Measurements from ENCODE around the gene FKBP10.

FKBP10 gene

DNA sequence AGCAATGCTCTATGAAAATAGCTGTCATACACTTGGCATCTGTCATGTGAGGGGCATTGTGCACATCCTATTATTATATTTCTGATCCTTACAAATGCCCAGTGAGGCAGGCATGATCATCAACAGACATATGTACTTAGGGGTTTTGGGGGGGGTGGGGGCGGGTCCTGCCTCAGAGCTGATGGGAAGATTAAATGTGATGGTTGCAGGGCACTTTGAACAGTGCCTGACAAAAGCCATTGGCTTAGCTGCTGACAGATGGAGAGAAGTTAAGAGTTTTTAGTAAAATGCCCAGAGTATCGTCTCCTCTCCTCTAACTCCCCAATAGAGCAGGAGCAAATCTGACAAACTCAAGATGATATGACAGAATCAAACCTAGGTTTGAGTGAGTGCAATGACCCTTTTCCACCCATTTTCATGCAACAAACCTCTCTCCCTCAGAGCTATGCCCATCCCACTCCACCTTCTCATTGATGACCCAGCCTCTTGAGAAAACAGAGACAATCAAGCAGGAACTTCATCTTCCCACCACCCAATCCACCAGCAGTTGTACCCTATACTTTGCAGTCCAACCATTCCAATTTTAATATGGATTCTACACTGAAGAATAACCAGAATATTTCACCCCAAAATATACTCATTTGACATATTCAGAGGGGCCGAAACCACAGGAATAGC is 47.6 kb downstream of the FKBP10 start:
- TF ChIP-seq, protein P1, sequence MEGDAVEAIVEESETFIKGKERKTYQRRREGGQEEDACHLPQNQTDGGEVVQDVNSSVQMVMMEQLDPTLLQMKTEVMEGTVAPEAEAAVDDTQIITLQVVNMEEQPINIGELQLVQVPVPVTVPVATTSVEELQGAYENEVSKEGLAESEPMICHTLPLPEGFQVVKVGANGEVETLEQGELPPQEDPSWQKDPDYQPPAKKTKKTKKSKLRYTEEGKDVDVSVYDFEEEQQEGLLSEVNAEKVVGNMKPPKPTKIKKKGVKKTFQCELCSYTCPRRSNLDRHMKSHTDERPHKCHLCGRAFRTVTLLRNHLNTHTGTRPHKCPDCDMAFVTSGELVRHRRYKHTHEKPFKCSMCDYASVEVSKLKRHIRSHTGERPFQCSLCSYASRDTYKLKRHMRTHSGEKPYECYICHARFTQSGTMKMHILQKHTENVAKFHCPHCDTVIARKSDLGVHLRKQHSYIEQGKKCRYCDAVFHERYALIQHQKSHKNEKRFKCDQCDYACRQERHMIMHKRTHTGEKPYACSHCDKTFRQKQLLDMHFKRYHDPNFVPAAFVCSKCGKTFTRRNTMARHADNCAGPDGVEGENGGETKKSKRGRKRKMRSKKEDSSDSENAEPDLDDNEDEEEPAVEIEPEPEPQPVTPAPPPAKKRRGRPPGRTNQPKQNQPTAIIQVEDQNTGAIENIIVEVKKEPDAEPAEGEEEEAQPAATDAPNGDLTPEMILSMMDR (IDR thresholded peaks at IDR 0.05): no peak
- H3K27ac Mint-ChIP-seq: peak overlapping the region; percentile 73

DNA sequence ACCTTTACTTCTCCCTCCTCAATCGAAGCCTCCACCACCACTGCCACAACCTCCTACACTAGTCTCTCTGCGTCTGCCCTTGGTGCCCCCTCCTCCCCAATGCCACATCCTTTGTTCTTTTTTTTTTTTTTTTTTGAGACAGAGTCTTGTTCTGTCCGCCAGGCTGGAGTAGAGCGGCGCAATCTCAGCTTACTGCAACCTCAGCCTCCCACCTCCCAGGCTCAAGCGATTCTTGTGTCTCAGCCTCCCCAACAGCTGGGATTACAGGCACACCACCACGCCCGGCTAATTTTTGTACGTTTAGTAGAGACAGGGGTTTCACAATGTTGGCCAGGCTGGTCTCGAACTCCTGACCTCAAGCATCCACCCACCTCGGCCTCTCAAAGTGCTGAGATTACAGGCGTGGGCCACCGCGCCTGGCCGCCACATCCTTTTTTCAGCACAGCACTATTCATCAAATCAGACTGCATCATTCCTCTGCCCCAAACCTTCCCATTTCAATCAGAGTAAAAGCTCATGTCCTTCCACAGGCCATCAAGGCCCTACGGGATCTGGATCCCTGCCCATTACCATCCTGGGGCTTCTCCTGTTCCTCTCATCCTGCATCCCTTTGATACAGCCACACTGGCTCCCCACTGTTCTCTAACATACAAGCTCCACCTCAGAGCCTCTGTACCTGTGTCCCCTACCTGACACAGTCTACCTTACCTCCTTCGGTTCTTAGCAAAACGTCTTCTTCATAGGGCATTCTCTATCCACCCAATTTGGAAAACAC is 50.5 kb downstream of the FKBP10 start:
- Mint-ChIP-seq H3K36me3 (ENCODE audit: low read depth) (peaks cover 21% of the 10 kb centered on the region), H3K4me3 (no peak overlapping the region), H3K4me1 (peaks cover 34% of the 10 kb centered on the region), H3K9me3 (no peaks in the 10 kb centered on the region), H3K27me3 (ENCODE audit: low read depth, poor library complexity) (peaks cover 3% of the 10 kb centered on the region), H3K27ac (no peak overlapping the region)
- no peak for DNase-seq
- TF ChIP-seq, protein P1 (IDR thresholded peaks at IDR 0.05): no peak

More for the DNA sequence above, 47.6 kb downstream of the FKBP10 start:
- H3K4me3 Mint-ChIP-seq: no peak overlapping the region
- DNase-seq: no peak
- H3K27me3 Mint-ChIP-seq (ENCODE audit: low read depth, poor library complexity): peaks cover 3% of the 10 kb centered on the region
- peaks cover 6% of the 10 kb centered on the region for H3K36me3 Mint-ChIP-seq (ENCODE audit: low read depth)
- H3K4me1 Mint-ChIP-seq: peaks cover 31% of the 10 kb centered on the region
- no peaks in the 10 kb centered on the region for H3K9me3 Mint-ChIP-seq

DNA sequence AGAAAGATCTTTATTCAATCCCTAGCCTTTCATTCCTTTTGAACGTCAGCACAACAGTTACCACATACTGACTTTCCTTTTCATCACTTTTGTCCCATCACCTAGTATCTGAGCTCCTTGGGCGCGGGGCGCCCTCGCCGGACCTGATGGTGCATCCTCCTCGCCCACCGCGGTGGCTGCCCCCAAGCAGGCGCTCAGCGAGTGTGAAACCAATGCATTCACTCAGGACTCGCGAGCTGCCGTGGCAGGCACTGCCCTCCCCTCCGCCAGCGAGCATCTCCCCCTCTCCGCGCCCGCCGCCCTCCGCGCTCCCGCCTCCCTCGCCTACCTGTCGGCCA is 51.7 kb downstream of the FKBP10 start:
- peaks cover 3% of the 10 kb centered on the region for H3K27me3 Mint-ChIP-seq (ENCODE audit: low read depth, poor library complexity)
- no peak overlapping the region for H3K4me3 Mint-ChIP-seq
- DNase-seq: no peak
- H3K4me1 Mint-ChIP-seq: peaks cover 30% of the 10 kb centered on the region
- TF ChIP-seq, protein P1 (IDR thresholded peaks at IDR 0.05): no peak
- H3K36me3 Mint-ChIP-seq (ENCODE audit: low read depth): peaks cover 33% of the 10 kb centered on the region
- no peak overlapping the region for H3K27ac Mint-ChIP-seq
- no peaks in the 10 kb centered on the region for H3K9me3 Mint-ChIP-seq

DNA sequence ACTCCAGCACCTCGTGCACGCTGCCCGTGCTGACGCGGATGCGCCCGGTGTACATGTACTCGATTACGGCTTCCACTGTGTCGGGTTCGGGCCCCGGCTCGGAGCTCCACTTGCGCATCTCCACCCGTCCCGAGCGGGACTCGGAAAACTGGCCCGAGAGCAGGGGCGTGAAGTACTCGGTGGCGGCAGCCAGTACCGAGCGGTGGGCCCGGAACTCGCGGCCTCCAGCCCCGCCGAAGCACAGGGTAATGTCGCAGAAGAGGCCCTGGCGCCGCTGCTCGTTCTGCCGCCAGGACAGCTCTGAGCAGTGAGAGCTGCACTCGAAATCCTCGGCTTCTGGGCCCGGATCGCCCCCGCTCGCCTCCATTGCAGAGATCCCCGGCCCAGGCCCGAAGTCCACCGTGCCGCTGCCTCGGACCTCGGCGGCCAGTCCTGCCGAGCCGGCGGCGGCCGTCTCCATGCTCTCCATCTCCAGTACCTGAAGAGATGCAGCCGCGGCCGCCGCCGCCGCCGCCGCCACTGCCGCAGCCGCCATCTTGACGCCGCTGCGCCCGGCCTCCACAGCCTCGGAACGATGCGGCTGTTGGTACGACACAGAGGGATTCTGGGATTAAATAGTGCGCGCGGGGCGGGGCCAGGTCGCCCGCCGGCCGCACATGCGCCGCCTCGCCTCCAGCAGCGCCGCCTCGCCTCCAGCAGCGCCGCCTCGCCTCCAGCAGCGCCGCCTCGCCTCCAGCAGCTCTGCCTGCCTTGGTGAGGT is 52.2 kb downstream of the FKBP10 start, which contains the start of gene KLHL11:
Gene KLHL11, minus strand, starts transcription at position 588 of the 760 bp plus-strand sequence. Its CDS starts 53 bp downstream, at position 535.
- Mint-ChIP-seq H3K36me3 (ENCODE audit: low read depth) (peaks cover 37% of the 10 kb centered on the region), H3K4me3 (no peak within 1 kb of the TSS), H3K27ac (peak within 1 kb of the TSS; percentile 94), H3K4me1 (peaks cover 25% of the 10 kb centered on the region), H3K27me3 (ENCODE audit: low read depth, poor library complexity) (peaks cover 3% of the 10 kb centered on the region), H3K9me3 (no peaks in the 10 kb centered on the region)
- peak; percentile 90 for DNase-seq
- TF ChIP-seq, protein P1 (IDR thresholded peaks at IDR 0.05): no peak

DNA sequence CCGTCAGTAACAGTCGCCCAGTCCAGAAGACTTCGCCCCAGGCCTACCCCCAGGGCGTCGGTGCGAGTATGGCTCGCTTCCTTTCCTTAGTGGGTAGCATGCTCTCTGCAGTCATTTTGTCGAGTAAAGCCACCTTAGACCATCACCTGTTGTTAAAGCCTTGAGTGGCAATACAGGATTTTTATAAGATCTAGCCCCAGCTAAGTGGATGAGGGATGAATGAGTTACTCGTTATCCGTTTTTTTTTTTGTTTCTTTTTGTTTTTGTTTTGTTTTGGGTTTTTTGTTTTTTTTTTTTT is 52.7 kb downstream of the FKBP10 start:
- Mint-ChIP-seq H3K4me1 (peaks cover 20% of the 10 kb centered on the region), H3K27me3 (ENCODE audit: low read depth, poor library complexity) (peaks cover 2% of the 10 kb centered on the region), H3K4me3 (no peak overlapping the region), H3K9me3 (no peaks in the 10 kb centered on the region), H3K27ac (peak overlapping the region; percentile 94), H3K36me3 (ENCODE audit: low read depth) (peaks cover 42% of the 10 kb centered on the region)
- no peak for DNase-seq
- TF ChIP-seq, protein P1 (IDR thresholded peaks at IDR 0.05): no peak
